GM21515 (cell line): ENCODE measurements around the gene KBTBD12.

Source experiments
- ATAC-seq: cut with Tn5 transposase; IDR thresholded peaks from one replicate; pipeline ENCODE4 v1.9.1; 2021; ENCODE audit not compliant: unreplicated experiment

The KBTBD12 gene

DNA sequence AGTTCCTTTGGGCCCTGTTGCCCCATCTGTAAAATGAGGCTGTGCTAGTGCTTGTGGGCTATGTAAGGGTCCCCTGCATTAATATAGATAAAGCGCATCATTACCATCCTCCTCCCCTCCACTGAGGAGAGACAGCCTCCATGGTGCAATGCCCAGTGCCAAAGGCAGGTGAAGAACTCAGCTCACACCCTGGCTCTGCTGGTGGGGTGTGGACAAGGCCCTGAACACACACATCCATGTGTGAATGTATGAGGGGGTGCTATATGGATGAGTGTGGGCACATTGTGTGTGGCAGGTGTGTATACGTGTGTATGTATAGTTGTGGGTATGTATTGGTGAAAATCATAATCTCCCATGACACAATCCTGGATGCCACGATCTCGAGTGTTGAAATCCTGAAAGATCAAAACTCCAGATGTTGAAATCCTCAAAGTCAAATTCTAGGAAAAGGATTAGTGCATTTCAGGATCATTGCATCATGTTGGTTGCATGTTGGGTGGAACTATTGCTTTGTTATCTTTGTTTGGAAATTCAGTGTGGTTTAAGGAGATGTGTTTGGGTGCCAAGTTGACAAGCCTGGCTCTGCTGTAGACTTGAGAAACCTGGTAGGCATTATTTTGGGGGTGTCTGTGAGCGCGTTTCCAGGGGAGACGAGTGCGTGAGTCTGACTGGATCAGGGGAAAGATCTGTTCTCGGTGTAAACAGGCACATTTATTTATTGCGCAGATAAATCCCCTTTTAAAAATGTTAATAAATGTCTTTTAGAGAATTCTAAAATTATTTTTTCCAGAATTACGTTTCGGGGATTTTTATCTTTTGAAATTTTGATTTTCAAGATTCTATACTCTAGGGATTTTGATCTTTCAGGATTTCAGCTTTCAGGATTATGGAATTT is 95.2 kb downstream of the KBTBD12 start:
- no peak for ATAC-seq

GRCh38 chr3:128011140-128011539 is 96.1 kb downstream of the KBTBD12 start:
- no peak for ATAC-seq

DNA sequence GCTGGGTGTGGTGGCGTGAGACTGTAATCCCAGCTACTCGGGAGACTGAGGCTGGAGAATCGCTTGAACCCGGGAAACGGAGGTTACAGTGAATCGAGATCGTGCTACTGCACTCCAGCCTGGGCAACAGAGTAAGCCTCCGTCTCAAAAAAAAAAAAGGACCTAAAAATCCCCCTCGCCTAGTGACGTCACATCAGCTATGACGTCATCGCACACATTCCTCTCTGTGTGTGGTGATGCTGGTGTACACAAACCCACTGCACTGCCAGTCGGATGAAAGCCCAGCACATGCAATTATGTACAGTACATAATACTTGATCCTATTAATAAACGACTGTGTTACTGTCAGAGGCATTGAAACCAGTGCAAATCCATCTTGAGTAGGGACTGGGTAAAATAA is 97.0 kb downstream of the KBTBD12 start:
- ATAC-seq = no peak

DNA sequence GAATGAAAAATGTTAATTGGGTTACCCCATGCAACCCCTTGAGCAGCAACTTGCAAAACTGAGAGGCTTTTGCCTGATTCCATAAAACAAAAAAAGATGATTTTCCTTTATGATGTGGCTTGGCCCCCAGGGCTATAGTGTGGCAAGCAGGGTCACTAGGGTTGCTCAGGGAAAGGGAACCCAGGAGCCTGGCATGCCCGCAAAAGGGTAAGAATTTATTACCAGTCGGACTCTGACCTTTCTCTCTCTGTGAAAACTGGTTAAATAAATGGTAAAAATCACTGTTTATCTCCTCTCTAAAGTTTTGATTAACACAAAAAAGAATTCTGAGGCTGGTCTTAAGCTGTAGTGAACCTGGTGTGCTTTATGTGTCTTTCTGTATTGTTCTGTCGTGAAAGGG is 99.5 kb downstream of the KBTBD12 start:
- no peak for ATAC-seq

- no peak for ATAC-seq
Observed at GRCh38 chr3:128016502-128016901, 101.5 kb downstream of the KBTBD12 start.

DNA sequence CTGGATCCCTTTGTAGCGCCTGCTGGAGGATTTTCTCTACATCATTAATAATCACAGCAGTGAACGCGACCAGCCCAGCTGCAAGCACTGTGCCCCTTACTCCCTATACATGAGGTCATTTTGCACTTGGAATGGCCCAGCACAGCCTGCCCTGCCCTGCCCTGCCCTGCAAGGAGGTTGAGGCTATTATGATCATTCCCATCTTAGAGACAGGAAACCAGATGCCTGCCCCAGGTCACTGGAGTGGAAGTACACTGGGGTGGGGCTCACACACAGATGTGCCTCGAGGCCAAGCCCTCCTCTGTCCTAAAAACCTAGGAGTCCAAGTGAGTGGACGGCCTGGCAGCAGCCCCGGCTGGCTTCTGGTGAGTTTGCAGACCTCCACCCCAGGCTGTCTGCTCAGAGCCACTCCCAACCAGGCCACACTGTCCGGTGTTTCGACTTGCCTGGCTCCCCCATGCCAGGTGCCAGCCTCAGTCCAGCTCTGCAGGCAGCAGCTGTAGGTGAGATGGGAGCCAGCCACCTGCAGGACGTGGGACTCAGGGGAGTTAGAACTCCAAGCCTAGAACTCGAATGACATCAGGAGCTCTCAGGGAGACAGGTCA is 106.8 kb downstream of the KBTBD12 start:
- ATAC-seq = no peak

- ATAC-seq = no peak
Observed at GRCh38 chr3:128033102-128033501, 118.1 kb downstream of the KBTBD12 start.

DNA sequence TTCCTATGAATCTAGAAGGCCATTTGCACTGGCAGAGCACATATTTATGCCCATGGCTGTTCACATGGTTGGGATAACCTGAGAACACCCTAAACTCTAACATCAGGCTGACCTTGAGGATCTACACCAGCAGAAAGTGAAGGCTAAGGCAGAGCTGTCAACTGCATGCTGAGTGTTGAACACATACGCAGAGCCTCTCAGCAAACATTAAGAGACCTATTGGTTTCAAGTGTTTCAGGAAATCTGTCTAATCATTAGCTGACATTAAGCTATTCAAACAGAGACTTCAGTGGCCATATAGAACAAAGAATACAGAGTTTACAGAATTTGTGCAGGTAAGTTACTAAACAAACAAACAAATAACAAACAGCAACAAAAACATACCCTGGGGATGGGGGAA is 121.1 kb downstream of the KBTBD12 start:
- ATAC-seq = no peak
